GM21528 (cell line): ENCODE data around the gene PBX2.
"Not testable (repeated sequence)": the region's sequence is repeated elsewhere in the genome, so short reads cannot be mapped to it uniquely, and the experiment has no call there.

Source experiments
- ATAC-seq: cut with Tn5 transposase; IDR thresholded peaks from one replicate; pipeline ENCODE4 v1.9.1; 2021; ENCODE audit warnings: mild to moderate bottlenecking, moderate library complexity; ENCODE audit not compliant: unreplicated experiment, low FRiP score

PBX2 gene

DNA sequence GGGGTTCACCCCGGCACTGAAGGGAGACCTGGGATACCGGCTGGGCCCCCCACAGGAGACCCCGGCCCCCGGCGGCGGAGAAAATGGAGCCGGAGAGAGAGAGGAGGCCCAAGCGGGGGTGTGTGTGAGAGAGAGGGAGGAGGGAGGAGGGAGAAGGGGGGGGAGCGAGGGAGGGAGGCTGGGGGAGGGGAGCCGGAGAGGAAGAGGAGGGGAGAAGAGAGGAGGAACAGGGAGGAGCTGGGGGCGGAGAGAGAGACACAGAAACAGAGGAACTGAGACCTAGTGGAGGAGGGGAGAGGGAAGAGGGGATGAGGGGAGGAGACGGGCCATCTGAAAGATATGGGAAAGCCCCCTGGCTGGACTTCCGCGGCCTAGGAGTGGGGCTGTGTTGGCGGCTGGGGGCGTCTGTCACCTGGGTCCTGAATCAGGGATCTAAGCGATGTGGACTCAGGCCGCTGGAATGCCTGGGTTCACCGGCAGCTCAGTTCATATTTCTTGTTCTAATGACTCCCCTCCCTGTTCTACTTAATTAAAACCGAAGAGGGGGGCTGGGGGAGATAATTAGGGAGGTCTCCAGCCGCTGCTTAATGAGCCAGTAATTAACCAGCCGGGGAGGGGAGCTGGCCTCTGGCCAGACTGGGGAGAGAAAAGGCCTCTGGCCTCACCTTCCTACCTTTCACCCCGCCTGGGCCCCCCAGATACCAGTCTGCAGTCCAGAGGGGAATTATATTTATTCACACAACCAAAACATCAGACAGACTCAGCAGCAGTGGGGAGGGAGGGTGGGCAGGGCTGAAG lies at the start of gene PBX2:
Gene PBX2, minus strand, starts transcription at position 149 of the 798 bp plus-strand sequence. CDS start 287 bp downstream, outside the sequence.
- peak; percentile 43 for ATAC-seq

GRCh38 chr6:32239462-32239861 lies 49.5 kb upstream of the PBX2 start:
- no peak for ATAC-seq

GRCh38 chr6:32234934-32235333 lies 44.9 kb upstream of the PBX2 start:
- ATAC-seq, result no peak

DNA sequence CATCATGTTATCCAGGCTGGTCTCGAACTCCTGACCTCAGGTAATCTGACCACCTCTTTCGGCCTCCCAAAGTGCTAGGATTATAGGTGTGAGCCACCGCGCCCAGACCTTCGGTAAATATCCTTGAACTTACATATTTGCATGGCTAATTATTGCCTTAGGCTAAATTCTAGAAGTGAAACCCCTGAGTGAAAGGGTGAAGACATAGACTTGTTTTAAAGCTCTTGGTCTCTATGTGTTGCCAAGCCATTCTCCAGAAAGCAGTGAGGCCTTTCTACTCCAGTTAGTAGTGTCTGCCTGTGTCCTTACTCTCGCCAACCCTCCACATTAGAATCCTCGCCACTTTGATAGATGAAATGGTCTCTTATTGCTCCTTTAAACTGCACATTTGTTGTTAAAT lies 36.4 kb upstream of the PBX2 start:
- ATAC-seq, result no peak

DNA sequence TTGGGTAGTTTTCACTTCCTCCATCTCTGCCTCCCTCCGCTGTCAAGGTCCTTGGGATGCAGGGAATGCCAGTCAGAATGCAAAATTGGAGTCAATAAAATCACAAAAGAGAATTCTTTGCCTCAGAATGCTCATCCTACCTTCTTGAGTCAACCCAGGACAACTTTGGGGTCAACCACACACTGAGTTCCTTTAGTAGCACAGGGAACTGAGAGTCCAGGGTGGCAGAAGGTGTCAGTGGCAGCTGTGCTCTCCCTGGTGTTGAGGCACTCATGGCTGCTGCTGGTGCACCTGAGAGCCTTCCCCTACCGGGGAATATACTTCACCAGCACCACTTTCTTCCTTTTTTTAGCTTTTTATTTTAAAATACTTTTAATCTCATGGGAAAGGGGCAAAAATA lies 34.7 kb upstream of the PBX2 start:
- no peak for ATAC-seq

GRCh38 chr6:32223258-32224235 lies 33.5 kb upstream of the PBX2 start, which contains the start of gene NOTCH4:
NOTCH4 (minus strand) TSS chr6:32224067; CDS start chr6:32223928, 139 bp downstream.
- no peak for ATAC-seq

DNA sequence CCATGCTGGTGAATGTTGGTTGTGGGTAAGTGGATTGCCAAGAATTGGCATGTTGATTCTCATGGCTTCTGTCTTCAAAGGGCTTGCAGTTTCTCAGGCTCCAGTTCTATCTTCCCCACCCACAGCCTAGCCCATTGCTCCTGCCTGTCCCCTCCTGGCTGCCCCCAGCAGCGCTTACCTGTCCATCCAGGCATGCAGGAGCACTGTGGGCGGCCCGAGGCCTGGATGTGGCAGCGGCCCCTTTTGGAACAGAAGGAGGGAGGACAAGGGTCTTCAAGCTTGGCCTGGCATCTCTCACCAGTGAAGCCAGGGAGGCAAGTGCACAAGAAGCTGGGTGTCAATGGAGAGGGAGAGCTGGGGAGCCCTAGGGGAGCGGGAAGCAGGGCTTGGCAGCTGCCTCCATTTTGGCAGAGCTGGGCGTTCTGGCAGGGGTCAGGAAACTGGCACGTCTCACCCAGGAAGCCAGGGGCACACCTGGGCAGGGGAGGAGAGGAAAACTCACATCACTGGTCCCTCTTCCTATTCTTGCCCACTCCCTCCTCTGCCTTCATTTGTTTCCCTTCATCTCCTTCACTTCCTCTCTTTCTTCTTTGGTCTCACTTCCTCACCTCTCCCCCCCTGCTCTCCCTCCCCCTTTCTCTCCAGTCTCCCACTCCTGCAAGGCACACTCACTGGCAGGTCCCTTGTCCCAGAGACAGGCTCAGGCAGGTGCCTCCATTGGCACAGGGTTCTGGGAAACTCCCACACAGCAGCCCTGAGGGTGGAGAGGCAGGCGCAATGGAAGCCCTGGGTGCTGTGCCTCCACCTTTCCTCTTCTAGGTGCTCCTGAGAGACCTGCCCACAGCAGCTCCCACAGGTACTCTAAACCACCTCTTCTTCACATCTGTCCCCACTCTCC lies 32.6 kb upstream of the PBX2 start:
- ATAC-seq, result no peak

- no peak for ATAC-seq
These were observed 30.0 kb upstream of the PBX2 start for GRCh38 chr6:32220021-32220420.

- ATAC-seq, result no peak
These were observed 28.2 kb upstream of the PBX2 start for GRCh38 chr6:32218167-32218566.

DNA sequence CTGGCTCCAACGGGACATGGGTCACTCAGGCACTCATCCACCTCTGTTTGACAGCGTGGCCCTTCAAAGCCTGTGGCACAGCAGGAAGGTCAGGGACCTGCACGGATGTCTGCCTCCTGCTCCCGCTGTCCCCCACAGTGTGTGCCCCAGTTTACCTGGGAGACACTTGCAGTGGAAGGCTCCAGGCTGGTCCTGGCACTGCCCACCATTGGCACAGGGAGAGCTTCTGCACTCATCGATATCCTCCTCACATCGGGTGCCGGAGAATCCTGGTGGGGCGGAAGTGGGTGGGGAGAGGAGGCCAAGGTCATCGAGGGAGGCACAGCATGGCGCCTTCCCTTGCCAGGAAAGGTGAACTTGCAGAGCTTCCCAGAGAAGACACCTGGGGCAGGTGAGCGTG lies 27.0 kb upstream of the PBX2 start:
- ATAC-seq, result no peak

DNA sequence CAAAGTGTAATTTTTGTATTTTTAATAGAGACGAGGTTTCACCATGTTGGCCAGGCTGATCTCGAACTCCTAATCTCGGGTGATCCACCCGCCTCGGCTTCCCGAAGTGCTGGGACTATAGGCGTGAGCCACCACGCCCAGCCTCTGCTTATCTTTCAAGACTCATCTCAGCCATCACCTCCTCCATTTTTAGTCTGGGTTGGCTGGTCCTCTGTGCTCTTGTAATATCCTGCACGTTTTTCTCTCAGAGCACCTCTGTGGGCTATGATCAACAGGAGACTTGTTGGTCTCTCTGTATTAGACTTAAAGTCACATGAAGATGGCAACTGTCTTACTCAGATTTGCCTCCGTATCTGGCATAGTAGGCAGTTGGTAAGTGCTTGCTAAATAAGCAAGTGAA lies 26.3 kb upstream of the PBX2 start:
- ATAC-seq, result no peak

GRCh38 chr6:32215617-32216016 lies 25.6 kb upstream of the PBX2 start:
- ATAC-seq, result no peak

- no peak for ATAC-seq
These were observed 24.1 kb upstream of the PBX2 start for GRCh38 chr6:32214126-32214525.

- ATAC-seq, result no peak
These were observed 23.6 kb upstream of the PBX2 start for GRCh38 chr6:32213649-32214048.

- no peak for ATAC-seq
These were observed 22.2 kb upstream of the PBX2 start for GRCh38 chr6:32212076-32212760.

DNA sequence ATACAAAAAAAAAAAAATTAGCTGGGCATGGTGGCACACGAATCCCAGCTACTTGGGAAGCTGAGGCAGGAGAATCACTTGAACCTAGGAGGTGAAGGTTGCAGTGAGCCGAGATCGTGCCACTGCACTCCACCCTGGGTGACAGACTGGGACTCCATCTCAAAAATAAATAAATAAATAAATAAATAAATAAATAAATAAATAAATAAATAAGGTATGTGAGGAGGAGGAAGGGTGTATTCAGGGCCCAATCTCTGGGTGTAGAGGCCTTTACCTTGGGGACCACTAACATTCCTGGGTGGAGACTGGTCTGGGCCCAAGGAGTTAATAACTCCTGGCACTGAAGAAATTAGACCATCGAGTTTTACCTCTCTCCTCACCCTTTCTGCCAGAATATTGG lies 21.4 kb upstream of the PBX2 start:
- not testable (repeated sequence) for ATAC-seq

DNA sequence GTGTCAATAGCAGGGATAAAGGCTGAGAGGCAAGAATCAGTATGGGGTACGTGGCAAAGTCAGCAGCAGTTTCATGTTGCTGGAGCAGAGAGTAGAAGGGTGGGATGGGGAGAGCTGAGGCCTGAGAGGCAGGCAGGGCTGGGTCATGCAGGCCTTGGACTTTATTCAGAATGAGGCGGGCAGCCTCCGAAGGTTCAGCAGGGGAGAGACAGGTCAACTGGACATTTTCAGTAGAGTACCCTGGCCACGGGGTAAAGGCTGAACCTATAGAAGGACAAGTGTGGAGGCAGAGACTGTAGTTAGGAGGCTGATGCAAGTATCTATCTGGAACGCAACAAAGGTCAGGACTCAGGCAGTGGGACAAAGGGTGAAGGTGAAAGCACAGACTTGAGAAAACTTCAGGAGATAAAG lies 20.2 kb upstream of the PBX2 start:
- no peak for ATAC-seq

- no peak for ATAC-seq
These were observed 19.0 kb upstream of the PBX2 start for GRCh38 chr6:32208996-32209395.

- ATAC-seq, result no peak
These were observed 14.3 kb upstream of the PBX2 start for GRCh38 chr6:32204268-32204715.
